HEK293 (cell line): Measurements from ENCODE around the gene BIRC5.
A peak's percentile ranks its signal among the peaks of the same experiment; 100 is the strongest.

ENCODE experiments used
- IKZF3 ChIP-seq: fragments of 450-650 bp; IDR thresholded peaks from 2 replicates; pipeline ENCODE4 v1.5.0; 2018; ENCODE audit warnings: missing biosample characterization, mild to moderate bottlenecking, missing genetic modification characterization, moderate library complexity
- KLF9 ChIP-seq: fragments of 450-650 bp; formaldehyde crosslinking; IDR thresholded peaks from 2 replicates; pipeline ENCODE4 v1.5.1; 2016; ENCODE audit warnings: missing biosample characterization, missing genetic modification characterization, low read depth
- MZF1 ChIP-seq: fragments of 450-650 bp; formaldehyde crosslinking; IDR thresholded peaks from 2 replicates; pipeline ENCODE4 v1.5.1; 2017; ENCODE audit warnings: missing biosample characterization, missing genetic modification characterization, borderline replicate concordance
- PRDM2 ChIP-seq: fragments of 450-650 bp; formaldehyde crosslinking; IDR thresholded peaks from 2 replicates; pipeline ENCODE4 v1.5.1; 2016; ENCODE audit warnings: missing biosample characterization, missing genetic modification characterization, borderline replicate concordance
- YY2 ChIP-seq: fragments of 450-650 bp; formaldehyde crosslinking; IDR thresholded peaks from 2 replicates; pipeline ENCODE4 v1.5.1; 2016; ENCODE audit warnings: missing biosample characterization, missing genetic modification characterization
- ZBTB17 ChIP-seq: fragments of 450-650 bp; formaldehyde crosslinking; IDR thresholded peaks from 2 replicates; pipeline ENCODE4 v1.5.1; 2016; ENCODE audit warnings: missing biosample characterization, missing genetic modification characterization
- ZFP69B ChIP-seq: fragments of 450-650 bp; formaldehyde crosslinking; IDR thresholded peaks from 2 replicates; pipeline ENCODE4 v1.5.1; 2016; ENCODE audit warnings: missing biosample characterization, missing genetic modification characterization
- ZNF146 ChIP-seq: fragments of 450-650 bp; formaldehyde crosslinking; IDR thresholded peaks from 2 replicates; pipeline ENCODE4 v1.5.1; 2016; ENCODE audit warnings: missing biosample characterization, missing genetic modification characterization
- ZNF280C ChIP-seq: fragments of 450-650 bp; formaldehyde crosslinking; IDR thresholded peaks from 2 replicates; pipeline ENCODE4 v1.5.1; 2016; ENCODE audit warnings: missing biosample characterization, missing genetic modification characterization
- ZNF394 ChIP-seq: fragments of 450-650 bp; formaldehyde crosslinking; IDR thresholded peaks from 2 replicates; pipeline ENCODE4 v1.5.1; 2016; ENCODE audit warnings: missing biosample characterization, missing genetic modification characterization, mild to moderate bottlenecking, moderate library complexity, borderline replicate concordance
- ZNF404 ChIP-seq: fragments of 450-650 bp; formaldehyde crosslinking; IDR thresholded peaks from 2 replicates; pipeline ENCODE4 v1.5.1; 2017; ENCODE audit warnings: missing biosample characterization, missing genetic modification characterization
- ZNF48 ChIP-seq: fragments of 450-650 bp; formaldehyde crosslinking; IDR thresholded peaks from 2 replicates; pipeline ENCODE4 v1.5.1; 2016; ENCODE audit warnings: missing biosample characterization, missing genetic modification characterization
- ZNF621 ChIP-seq: fragments of 450-650 bp; formaldehyde crosslinking; IDR thresholded peaks from 2 replicates; pipeline ENCODE4 v1.5.1; 2017; ENCODE audit warnings: missing biosample characterization, missing genetic modification characterization
- ZNF654 ChIP-seq: fragments of 450-650 bp; formaldehyde crosslinking; IDR thresholded peaks from 2 replicates; pipeline ENCODE4 v1.5.1; 2016; ENCODE audit warnings: low read depth, missing biosample characterization, missing genetic modification characterization
- ZNF660 ChIP-seq: fragments of 450-650 bp; IDR thresholded peaks from 2 replicates; pipeline ENCODE4 v1.5.1; 2018; ENCODE audit warnings: missing biosample characterization, mild to moderate bottlenecking, missing genetic modification characterization
- ZSCAN30 ChIP-seq: fragments of 450-650 bp; IDR thresholded peaks from 2 replicates; pipeline ENCODE4 v1.5.1; 2018; ENCODE audit warnings: missing biosample characterization, mild to moderate bottlenecking, missing genetic modification characterization, moderate library complexity
- TF ChIP-seq, protein P1 (sequence below): fragments of 450-650 bp; formaldehyde crosslinking; IDR thresholded peaks from 2 replicates; pipeline ENCODE4 v1.5.0; 2017; ENCODE audit warnings: missing biosample characterization, missing genetic modification characterization, borderline replicate concordance
- TF ChIP-seq, protein P2 (sequence below): fragments of 450-650 bp; formaldehyde crosslinking; IDR thresholded peaks from 2 replicates; pipeline ENCODE4 v1.5.1; 2016; ENCODE audit warnings: missing biosample characterization, missing genetic modification characterization
- TF ChIP-seq, protein P3 (sequence below): fragments of 450-650 bp; formaldehyde crosslinking; IDR thresholded peaks from 2 replicates; pipeline ENCODE4 v1.5.1; 2017; ENCODE audit warnings: missing biosample characterization, missing genetic modification characterization
- TF ChIP-seq, protein P4 (sequence below): fragments of 450-650 bp; formaldehyde crosslinking; conservative IDR thresholded peaks from 2 replicates; pipeline ENCODE4 v1.5.1; 2016; ENCODE audit warnings: low read depth, missing biosample characterization, missing genetic modification characterization

Gene BIRC5

GRCh38 chr17:78176548-78177025 is 37.5 kb upstream of the BIRC5 start (continued):
- TF ChIP-seq, protein P1, sequence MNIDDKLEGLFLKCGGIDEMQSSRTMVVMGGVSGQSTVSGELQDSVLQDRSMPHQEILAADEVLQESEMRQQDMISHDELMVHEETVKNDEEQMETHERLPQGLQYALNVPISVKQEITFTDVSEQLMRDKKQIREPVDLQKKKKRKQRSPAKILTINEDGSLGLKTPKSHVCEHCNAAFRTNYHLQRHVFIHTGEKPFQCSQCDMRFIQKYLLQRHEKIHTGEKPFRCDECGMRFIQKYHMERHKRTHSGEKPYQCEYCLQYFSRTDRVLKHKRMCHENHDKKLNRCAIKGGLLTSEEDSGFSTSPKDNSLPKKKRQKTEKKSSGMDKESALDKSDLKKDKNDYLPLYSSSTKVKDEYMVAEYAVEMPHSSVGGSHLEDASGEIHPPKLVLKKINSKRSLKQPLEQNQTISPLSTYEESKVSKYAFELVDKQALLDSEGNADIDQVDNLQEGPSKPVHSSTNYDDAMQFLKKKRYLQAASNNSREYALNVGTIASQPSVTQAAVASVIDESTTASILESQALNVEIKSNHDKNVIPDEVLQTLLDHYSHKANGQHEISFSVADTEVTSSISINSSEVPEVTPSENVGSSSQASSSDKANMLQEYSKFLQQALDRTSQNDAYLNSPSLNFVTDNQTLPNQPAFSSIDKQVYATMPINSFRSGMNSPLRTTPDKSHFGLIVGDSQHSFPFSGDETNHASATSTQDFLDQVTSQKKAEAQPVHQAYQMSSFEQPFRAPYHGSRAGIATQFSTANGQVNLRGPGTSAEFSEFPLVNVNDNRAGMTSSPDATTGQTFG (tag by site-specific recombination) = no peak
- TF ChIP-seq ZNF394 (no peak), ZNF280C (tag by site-specific recombination) (no peak), ZSCAN30 (no peak), ZNF146 (tag by site-specific recombination) (0 out of 2 replicates have a peak, but pooled peaks have one; percentile 10), KLF9 (tag by site-specific recombination) (no peak), MZF1 (tag by site-specific recombination) (no peak), ZNF621 (tag by site-specific recombination) (no peak), ZNF48 (tag by site-specific recombination) (no peak), PRDM2 (no peak), ZBTB17 (no peak), ZNF404 (tag by site-specific recombination) (no peak), ZNF654 (tag by site-specific recombination) (peak; percentile 31), ZNF660 (tag by site-specific recombination) (no peak), YY2 (tag by site-specific recombination) (0 out of 2 replicates have a peak, but pooled peaks have one; percentile 24), ZFP69B (tag by site-specific recombination) (no peak), IKZF3 (no peak)
- TF ChIP-seq, protein P2, sequence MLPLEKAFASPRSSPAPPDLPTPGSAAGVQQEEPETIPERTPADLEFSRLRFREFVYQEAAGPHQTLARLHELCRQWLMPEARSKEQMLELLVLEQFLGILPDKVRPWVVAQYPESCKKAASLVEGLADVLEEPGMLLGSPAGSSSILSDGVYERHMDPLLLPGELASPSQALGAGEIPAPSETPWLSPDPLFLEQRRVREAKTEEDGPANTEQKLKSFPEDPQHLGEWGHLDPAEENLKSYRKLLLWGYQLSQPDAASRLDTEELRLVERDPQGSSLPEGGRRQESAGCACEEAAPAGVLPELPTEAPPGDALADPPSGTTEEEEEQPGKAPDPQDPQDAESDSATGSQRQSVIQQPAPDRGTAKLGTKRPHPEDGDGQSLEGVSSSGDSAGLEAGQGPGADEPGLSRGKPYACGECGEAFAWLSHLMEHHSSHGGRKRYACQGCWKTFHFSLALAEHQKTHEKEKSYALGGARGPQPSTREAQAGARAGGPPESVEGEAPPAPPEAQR (tag by site-specific recombination) = no peak
- TF ChIP-seq, protein P3, sequence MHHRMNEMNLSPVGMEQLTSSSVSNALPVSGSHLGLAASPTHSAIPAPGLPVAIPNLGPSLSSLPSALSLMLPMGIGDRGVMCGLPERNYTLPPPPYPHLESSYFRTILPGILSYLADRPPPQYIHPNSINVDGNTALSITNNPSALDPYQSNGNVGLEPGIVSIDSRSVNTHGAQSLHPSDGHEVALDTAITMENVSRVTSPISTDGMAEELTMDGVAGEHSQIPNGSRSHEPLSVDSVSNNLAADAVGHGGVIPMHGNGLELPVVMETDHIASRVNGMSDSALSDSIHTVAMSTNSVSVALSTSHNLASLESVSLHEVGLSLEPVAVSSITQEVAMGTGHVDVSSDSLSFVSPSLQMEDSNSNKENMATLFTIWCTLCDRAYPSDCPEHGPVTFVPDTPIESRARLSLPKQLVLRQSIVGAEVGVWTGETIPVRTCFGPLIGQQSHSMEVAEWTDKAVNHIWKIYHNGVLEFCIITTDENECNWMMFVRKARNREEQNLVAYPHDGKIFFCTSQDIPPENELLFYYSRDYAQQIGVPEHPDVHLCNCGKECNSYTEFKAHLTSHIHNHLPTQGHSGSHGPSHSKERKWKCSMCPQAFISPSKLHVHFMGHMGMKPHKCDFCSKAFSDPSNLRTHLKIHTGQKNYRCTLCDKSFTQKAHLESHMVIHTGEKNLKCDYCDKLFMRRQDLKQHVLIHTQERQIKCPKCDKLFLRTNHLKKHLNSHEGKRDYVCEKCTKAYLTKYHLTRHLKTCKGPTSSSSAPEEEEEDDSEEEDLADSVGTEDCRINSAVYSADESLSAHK (tag by site-specific recombination) = no peak
- TF ChIP-seq, protein P4, sequence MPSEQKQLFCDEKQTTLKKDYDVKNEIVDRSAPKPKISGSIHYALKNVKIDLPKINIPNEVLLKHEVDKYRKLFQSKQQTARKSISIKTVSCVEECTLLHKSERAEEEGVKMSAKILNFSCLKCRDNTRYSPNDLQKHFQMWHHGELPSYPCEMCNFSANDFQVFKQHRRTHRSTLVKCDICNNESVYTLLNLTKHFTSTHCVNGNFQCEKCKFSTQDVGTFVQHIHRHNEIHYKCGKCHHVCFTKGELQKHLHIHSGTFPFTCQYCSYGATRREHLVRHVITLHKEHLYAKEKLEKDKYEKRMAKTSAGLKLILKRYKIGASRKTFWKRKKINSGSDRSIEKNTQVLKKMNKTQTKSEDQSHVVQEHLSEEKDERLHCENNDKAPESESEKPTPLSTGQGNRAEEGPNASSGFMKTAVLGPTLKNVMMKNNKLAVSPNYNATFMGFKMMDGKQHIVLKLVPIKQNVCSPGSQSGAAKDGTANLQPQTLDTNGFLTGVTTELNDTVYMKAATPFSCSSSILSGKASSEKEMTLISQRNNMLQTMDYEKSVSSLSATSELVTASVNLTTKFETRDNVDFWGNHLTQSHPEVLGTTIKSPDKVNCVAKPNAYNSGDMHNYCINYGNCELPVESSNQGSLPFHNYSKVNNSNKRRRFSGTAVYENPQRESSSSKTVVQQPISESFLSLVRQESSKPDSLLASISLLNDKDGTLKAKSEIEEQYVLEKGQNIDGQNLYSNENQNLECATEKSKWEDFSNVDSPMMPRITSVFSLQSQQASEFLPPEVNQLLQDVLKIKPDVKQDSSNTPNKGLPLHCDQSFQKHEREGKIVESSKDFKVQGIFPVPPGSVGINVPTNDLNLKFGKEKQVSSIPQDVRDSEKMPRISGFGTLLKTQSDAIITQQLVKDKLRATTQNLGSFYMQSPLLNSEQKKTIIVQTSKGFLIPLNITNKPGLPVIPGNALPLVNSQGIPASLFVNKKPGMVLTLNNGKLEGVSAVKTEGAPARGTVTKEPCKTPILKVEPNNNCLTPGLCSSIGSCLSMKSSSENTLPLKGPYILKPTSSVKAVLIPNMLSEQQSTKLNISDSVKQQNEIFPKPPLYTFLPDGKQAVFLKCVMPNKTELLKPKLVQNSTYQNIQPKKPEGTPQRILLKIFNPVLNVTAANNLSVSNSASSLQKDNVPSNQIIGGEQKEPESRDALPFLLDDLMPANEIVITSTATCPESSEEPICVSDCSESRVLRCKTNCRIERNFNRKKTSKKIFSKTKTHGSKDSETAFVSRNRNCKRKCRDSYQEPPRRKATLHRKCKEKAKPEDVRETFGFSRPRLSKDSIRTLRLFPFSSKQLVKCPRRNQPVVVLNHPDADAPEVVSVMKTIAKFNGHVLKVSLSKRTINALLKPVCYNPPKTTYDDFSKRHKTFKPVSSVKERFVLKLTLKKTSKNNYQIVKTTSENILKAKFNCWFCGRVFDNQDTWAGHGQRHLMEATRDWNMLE (tag by site-specific recombination) = no peak
